ENCODE results near the gene IER3.

IER3 gene

GRCh38 chr6:30703011-30703410 lies 41.3 kb downstream of the IER3 start:
- no peak for TF ChIP-seq GATA1 (IDR thresholded peaks at IDR 0.05; ENCODE audit: low read depth, low read length)
- no peak for TF ChIP-seq POLR2A (IDR thresholded peaks at IDR 0.05; ENCODE audit: low read length)

GRCh38 chr6:30700340-30700739 lies 44.0 kb downstream of the IER3 start:
- TF ChIP-seq GATA1 (IDR thresholded peaks at IDR 0.05; ENCODE audit: low read depth, low read length) (no peak), POLR2A (IDR thresholded peaks at IDR 0.05; ENCODE audit: low read length) (no peak)
- no peak for DNase-seq

More at GRCh38 chr6:30703011-30703410, 41.3 kb downstream of the IER3 start:
- no peak for DNase-seq

GRCh38 chr6:30696432-30696831 lies 47.9 kb downstream of the IER3 start:
- TF ChIP-seq POLR2A (IDR thresholded peaks at IDR 0.05; ENCODE audit: low read length) (no peak), GATA1 (IDR thresholded peaks at IDR 0.05; ENCODE audit: low read depth, low read length) (no peak)
- DNase-seq, result no peak

Measured in erythroblast (primary cell).